Measurements from ENCODE around the gene ALLC.

ALLC gene

GRCh38 chr2:3727397-3728045, 69.5 kb downstream of the ALLC start:
- DNase-seq, result no peak

GRCh38 chr2:3728104-3729054, 70.4 kb downstream of the ALLC start:
- peak; percentile 43 to 58 for DNase-seq

GRCh38 chr2:3729055-3729448, 71.1 kb downstream of the ALLC start:
- no peak for DNase-seq

- DNase-seq, result no peak
Measured at GRCh38 chr2:3729786-3730185, 71.8 kb downstream of the ALLC start.

- DNase-seq, result no peak
Measured at GRCh38 chr2:3730646-3731045, 72.6 kb downstream of the ALLC start.

- no peak for DNase-seq
Measured at GRCh38 chr2:3731829-3732228, 73.8 kb downstream of the ALLC start.

- no peak for DNase-seq
Measured at GRCh38 chr2:3736112-3736511, 78.1 kb downstream of the ALLC start.

GRCh38 chr2:3737128-3737527, 79.1 kb downstream of the ALLC start:
- no peak for DNase-seq

GRCh38 chr2:3738454-3738853, 80.5 kb downstream of the ALLC start:
- no peak for DNase-seq

GRCh38 chr2:3739313-3739712, 81.3 kb downstream of the ALLC start:
- DNase-seq, result no peak

- no peak for DNase-seq
Measured at GRCh38 chr2:3741396-3741795, 83.4 kb downstream of the ALLC start.

GRCh38 chr2:3741867-3742602, 84.0 kb downstream of the ALLC start:
- no peak for DNase-seq

- no peak for DNase-seq
Measured at GRCh38 chr2:3742743-3743508, 84.9 kb downstream of the ALLC start.

GRCh38 chr2:3743951-3744555, 86.1 kb downstream of the ALLC start:
- DNase-seq, result no peak

GRCh38 chr2:3745920-3746319, 87.9 kb downstream of the ALLC start:
- no peak for DNase-seq

- DNase-seq, result no peak
Measured at GRCh38 chr2:3747032-3747654, 89.1 kb downstream of the ALLC start.

- DNase-seq, result no peak
Measured at GRCh38 chr2:3747826-3748225, 89.8 kb downstream of the ALLC start.

- DNase-seq, result no peak
Measured at GRCh38 chr2:3749201-3749600, 91.2 kb downstream of the ALLC start.

- DNase-seq, result no peak
Measured at GRCh38 chr2:3751251-3751650, 93.3 kb downstream of the ALLC start.

GRCh38 chr2:3751806-3752205, 93.8 kb downstream of the ALLC start:
- DNase-seq, result no peak

All from inflammatory macrophage (primary cell).